K562 (cell line): ENCODE results near the gene IRF3. TPM values are rescaled to one million over a fixed set of nuclear protein-coding genes. Genes with fewer than 3 reads are reported as not detected.
A peak's percentile ranks its signal among the peaks of the same experiment; 100 is the strongest.

Source experiments
- CAMTA2 ChIP-seq: fragments of 250-450 bp; sonication (Bioruptor Pico); conservative IDR thresholded peaks from 2 replicates; pipeline ENCODE4 v1.5.1; 2022
- CBX2 ChIP-seq: fragments of 200-600 bp; sonication (generic); IDR thresholded peaks from one replicate; pipeline ENCODE4 v1.6.1; 2012; ENCODE audit warnings: mild to moderate bottlenecking, low read length, inconsistent platforms; ENCODE audit not compliant: insufficient read depth, poor library complexity, severe bottlenecking
- CBX5 ChIP-seq: IDR thresholded peaks from 2 replicates; pipeline ENCODE4 v1.6.1; 2014; ENCODE audit warnings: low read depth, borderline replicate concordance
- EP300 ChIP-seq: IDR thresholded peaks from 2 replicates; pipeline ENCODE4 v1.6.1; 2012; ENCODE audit warnings: low read length, improper control_type of control experiment
- HMGN3 ChIP-seq: IDR thresholded peaks from 2 replicates; pipeline ENCODE4 v1.6.1; 2011; ENCODE audit warnings: borderline replicate concordance, low read depth, mild to moderate bottlenecking, mixed read lengths, low read length; ENCODE audit not compliant: insufficient read length; ENCODE audit errors: extremely low read depth
- KDM5B ChIP-seq: fragments of 200-600 bp; sonication (generic); IDR thresholded peaks from 2 replicates; pipeline ENCODE4 v1.6.1; 2012; ENCODE audit warnings: low read depth, mild to moderate bottlenecking, moderate library complexity, low read length, control low read depth, inconsistent platforms; ENCODE audit not compliant: insufficient replicate concordance
- MBD1 ChIP-seq: fragments of 250-450 bp; sonication (Bioruptor Pico); IDR thresholded peaks from 2 replicates; pipeline ENCODE4 v1.8.0; 2022; ENCODE audit warnings: inconsistent platforms
- MCM5 ChIP-seq: fragments of 450-650 bp; IDR thresholded peaks from 2 replicates; pipeline ENCODE4 v1.6.1; 2016; ENCODE audit warnings: low read depth
- MCM7 ChIP-seq, 2 experiments: fragments of 450-650 bp; IDR thresholded peaks; 2 replicates each; pipeline ENCODE4 v1.6.1; 2016 to 2018
- MTA3 ChIP-seq: fragments of 450-650 bp; formaldehyde crosslinking; IDR thresholded peaks from 2 replicates; pipeline ENCODE4 v1.6.1; 2017; ENCODE audit warnings: mild to moderate bottlenecking, borderline replicate concordance
- NEUROD1 ChIP-seq: fragments of 150-350 bp; IDR thresholded peaks from 2 replicates; pipeline ENCODE4 v1.6.1; 2014; ENCODE audit warnings: borderline replicate concordance, low read length, low read depth; ENCODE audit not compliant: partially characterized antibody
- PBX2 ChIP-seq, 2 experiments: IDR thresholded peaks in 1 of 2; conservative IDR thresholded peaks in 1 of 2; 2 replicates each; pipeline ENCODE4 v1.6.1; 2016; ENCODE audit warnings: low read depth in 2 of 2, mild to moderate bottlenecking in 1 of 2, missing compliant biosample characterization in 1 of 2, missing genetic modification characterization in 1 of 2, moderate library complexity in 1 of 2
- SAFB2 ChIP-seq: fragments of 200-400 bp; formaldehyde crosslinking; IDR thresholded peaks from 2 replicates; pipeline ENCODE4 v1.6.1; 2018; ENCODE audit warnings: borderline replicate concordance, low read length, low read depth, moderate library complexity; ENCODE audit not compliant: severe bottlenecking
- SMARCC2 ChIP-seq: fragments of 450-650 bp; IDR thresholded peaks from 2 replicates; pipeline ENCODE4 v1.6.1; 2017; ENCODE audit warnings: antibody characterized with exemption, moderate library complexity, mild to moderate bottlenecking, low read depth
- U2AF1 ChIP-seq: fragments of 200-400 bp; formaldehyde crosslinking; optimal IDR thresholded peaks from 2 replicates; pipeline ENCODE3; 2017; ENCODE audit warnings: mild to moderate bottlenecking, low read depth, low read length, moderate library complexity
- YBX1 ChIP-seq: fragments of 450-650 bp; IDR thresholded peaks from 2 replicates; pipeline ENCODE4 v1.7.1; 2016; ENCODE audit warnings: mild to moderate bottlenecking
- ZNF184 ChIP-seq: sonication (generic); formaldehyde crosslinking; IDR thresholded peaks from 2 replicates; pipeline ENCODE4 v1.5.0; 2020; ENCODE audit warnings: missing genetic modification reagents
- ZNF197 ChIP-seq: fragments of 200-800 bp; sonication (Bioruptor generic); IDR thresholded peaks from 2 replicates; pipeline ENCODE4 v1.6.1; 2016; ENCODE audit warnings: low read depth, missing genetic modification characterization, missing compliant biosample characterization
- ZNF79 ChIP-seq: fragments of 250-450 bp; sonication (Bioruptor Pico); IDR thresholded peaks from 2 replicates; pipeline ENCODE4 v1.4.0; 2020; ENCODE audit warnings: low read depth, mild to moderate bottlenecking, moderate library complexity
- polyA plus RNA-seq, 8 experiments: library from polyadenylated mRNA; depleted of rRNA in 4 of 8; stranded (reverse) in 5 of 8; unstranded in 3 of 8; fragments of >200 nt; fragmentation: Nextera tagmentation in 2 of 8; fragmentation: Illumina TruSeq in 1 of 8; extraction: Ambion mirVana in 2 of 8; extraction: Trizol in 1 of 8; gene quantifications; 2 replicates each; pipeline versions ENCODE4 v1.2.1 to v1.2.3, GENCODE V29; 2011 to 2014; ENCODE audit warnings: inconsistent platforms in 1 of 8, missing spikeins in 1 of 8
- total RNA-seq, 7 experiments: library from RNA; depleted of rRNA in 6 of 7; stranded (reverse); fragments of >200 nt in 6 of 7; fragmentation: Illumina TruSeq in 2 of 7; extraction: Trizol in 2 of 7; gene quantifications; 2 replicates each; pipeline versions ENCODE4 v1.2.1 to v1.2.3, GENCODE V29; 2011 to 2021; ENCODE audit warnings: low replicate concordance in 1 of 7
- TF ChIP-seq, protein P1 (sequence below): fragments of 200-800 bp; sonication (Bioruptor generic); IDR thresholded peaks from 2 replicates; pipeline ENCODE4 v1.6.1; 2016; ENCODE audit warnings: missing genetic modification characterization, missing compliant biosample characterization

Gene IRF3
- total and polyA plus RNA-seq, 9 of the 15 experiments (the other 6 are each of a cell fraction or from before 2014, with no cell fraction given), result 7.5 to 145 (median 65.4) TPM

GRCh38 chr19:49666120-49666444 is 425 bp upstream of the IRF3 start (continued):
- TF ChIP-seq HMGN3, result peak; percentile 3
- no peak for TF ChIP-seq ZNF79 (CRISPR knock-in tag)
- no peak for TF ChIP-seq MCM5
- TF ChIP-seq MCM7 (IDR thresholded peaks at IDR 0.05), result no peak
- no peak for TF ChIP-seq YBX1
- no peak for TF ChIP-seq U2AF1
- TF ChIP-seq CBX5, result no peak
- TF ChIP-seq EP300, result no peak
- TF ChIP-seq, protein P1, sequence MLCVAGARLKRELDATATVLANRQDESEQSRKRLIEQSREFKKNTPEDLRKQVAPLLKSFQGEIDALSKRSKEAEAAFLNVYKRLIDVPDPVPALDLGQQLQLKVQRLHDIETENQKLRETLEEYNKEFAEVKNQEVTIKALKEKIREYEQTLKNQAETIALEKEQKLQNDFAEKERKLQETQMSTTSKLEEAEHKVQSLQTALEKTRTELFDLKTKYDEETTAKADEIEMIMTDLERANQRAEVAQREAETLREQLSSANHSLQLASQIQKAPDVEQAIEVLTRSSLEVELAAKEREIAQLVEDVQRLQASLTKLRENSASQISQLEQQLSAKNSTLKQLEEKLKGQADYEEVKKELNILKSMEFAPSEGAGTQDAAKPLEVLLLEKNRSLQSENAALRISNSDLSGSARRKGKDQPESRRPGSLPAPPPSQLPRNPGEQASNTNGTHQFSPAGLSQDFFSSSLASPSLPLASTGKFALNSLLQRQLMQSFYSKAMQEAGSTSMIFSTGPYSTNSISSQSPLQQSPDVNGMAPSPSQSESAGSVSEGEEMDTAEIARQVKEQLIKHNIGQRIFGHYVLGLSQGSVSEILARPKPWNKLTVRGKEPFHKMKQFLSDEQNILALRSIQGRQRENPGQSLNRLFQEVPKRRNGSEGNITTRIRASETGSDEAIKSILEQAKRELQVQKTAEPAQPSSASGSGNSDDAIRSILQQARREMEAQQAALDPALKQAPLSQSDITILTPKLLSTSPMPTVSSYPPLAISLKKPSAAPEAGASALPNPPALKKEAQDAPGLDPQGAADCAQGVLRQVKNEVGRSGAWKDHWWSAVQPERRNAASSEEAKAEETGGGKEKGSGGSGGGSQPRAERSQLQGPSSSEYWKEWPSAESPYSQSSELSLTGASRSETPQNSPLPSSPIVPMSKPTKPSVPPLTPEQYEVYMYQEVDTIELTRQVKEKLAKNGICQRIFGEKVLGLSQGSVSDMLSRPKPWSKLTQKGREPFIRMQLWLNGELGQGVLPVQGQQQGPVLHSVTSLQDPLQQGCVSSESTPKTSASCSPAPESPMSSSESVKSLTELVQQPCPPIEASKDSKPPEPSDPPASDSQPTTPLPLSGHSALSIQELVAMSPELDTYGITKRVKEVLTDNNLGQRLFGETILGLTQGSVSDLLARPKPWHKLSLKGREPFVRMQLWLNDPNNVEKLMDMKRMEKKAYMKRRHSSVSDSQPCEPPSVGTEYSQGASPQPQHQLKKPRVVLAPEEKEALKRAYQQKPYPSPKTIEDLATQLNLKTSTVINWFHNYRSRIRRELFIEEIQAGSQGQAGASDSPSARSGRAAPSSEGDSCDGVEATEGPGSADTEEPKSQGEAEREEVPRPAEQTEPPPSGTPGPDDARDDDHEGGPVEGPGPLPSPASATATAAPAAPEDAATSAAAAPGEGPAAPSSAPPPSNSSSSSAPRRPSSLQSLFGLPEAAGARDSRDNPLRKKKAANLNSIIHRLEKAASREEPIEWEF (CRISPR knock-in tag), result no peak
- 0 out of 2 replicates have a peak, but pooled peaks have one; percentile 16 for TF ChIP-seq SMARCC2
- TF ChIP-seq ZNF184 (CRISPR knock-in tag), result no peak
- TF ChIP-seq MTA3, result no peak
- no peak for TF ChIP-seq PBX2 (CRISPR knock-in tag; IDR thresholded peaks at IDR 0.05; ENCODE audit: low read depth)
- no peak for TF ChIP-seq PBX2 (tag; conservative IDR thresholded peaks at IDR 0.05; ENCODE audit: low read depth)
- no peak for TF ChIP-seq SAFB2
- TF ChIP-seq ZNF197 (CRISPR knock-in tag), result no peak
- no peak for TF ChIP-seq MBD1
- no peak for TF ChIP-seq CBX2
- TF ChIP-seq NEUROD1, result peak; percentile 3
- no peak for TF ChIP-seq CAMTA2
- TF ChIP-seq KDM5B, result no peak
